OCI-LY7 (cell line): Measurements from ENCODE around the gene SIPA1L3. TPM values are rescaled to one million over a fixed set of nuclear protein-coding genes. Genes with fewer than 3 reads are reported as not detected.

Source experiments
- BruUV-seq: library from RNA; stranded (reverse); fragments of 400-500 nt; replicated peaks from 2 replicates; lab custom pipeline; 2021; lab: Mats Ljungman, UMichigan
- CTCF ChIA-PET: fragments of 300-600 bp; sonication (Branson Sonifier 250); formaldehyde crosslinking; loops from one replicate; lab custom pipeline; 2022; ENCODE audit warnings: antibody characterized with exemption; ENCODE audit not compliant: unreplicated experiment; lab: Charles Lee
- POLR2A ChIA-PET: fragments of 300-600 bp; sonication (Branson Sonifier 250); formaldehyde crosslinking; loops from one replicate; lab custom pipeline; 2022; ENCODE audit warnings: antibody characterized with exemption; lab: Charles Lee
- DNase-seq: peaks from one replicate; pipeline ENCODE4 v3.0.0-alpha.2; 2015; ENCODE audit warnings: low spot score
- H2AFZ ChIP-seq: fragments of 200-600 bp; sonication (generic), shearing (Covaris generic); 2 replicates; pipeline ENCODE4 v1.6.1; 2014; ENCODE audit warnings: mild to moderate bottlenecking, antibody characterized with exemption, low read length, moderate library complexity
- H3K27ac ChIP-seq: fragments of 200-600 bp; sonication (generic); 2 replicates; pipeline ENCODE4 v1.5.1; 2014; ENCODE audit warnings: mixed run types, low read depth, mild to moderate bottlenecking, moderate library complexity, low read length, inconsistent platforms; ENCODE audit not compliant: poor library complexity, severe bottlenecking
- H3K36me3 ChIP-seq: fragments of 200-600 bp; sonication (generic); 2 replicates; pipeline ENCODE4 v1.6.1; 2014; ENCODE audit warnings: mild to moderate bottlenecking, antibody characterized with exemption, low read length, moderate library complexity, mixed read lengths; ENCODE audit not compliant: insufficient read depth
- H3K4me1 ChIP-seq: fragments of 200-600 bp; sonication (generic); 2 replicates; pipeline ENCODE4 v1.5.1; 2014; ENCODE audit warnings: mild to moderate bottlenecking, low read length; ENCODE audit not compliant: insufficient read depth, poor library complexity, severe bottlenecking
- H3K4me2 ChIP-seq: fragments of 200-600 bp; sonication (generic); 2 replicates; pipeline ENCODE4 v1.6.1; 2014; ENCODE audit warnings: mild to moderate bottlenecking, low read length
- H3K4me3 ChIP-seq: fragments of 200-600 bp; sonication (generic); 2 replicates; pipeline ENCODE4 v1.5.1; 2014; ENCODE audit warnings: mild to moderate bottlenecking, low read depth, low read length; ENCODE audit not compliant: poor library complexity, severe bottlenecking
- H3K79me2 ChIP-seq: fragments of 200-600 bp; sonication (generic); 2 replicates; pipeline ENCODE4 v1.6.1; 2016; ENCODE audit warnings: low read depth, mild to moderate bottlenecking, low read length, moderate library complexity, mixed read lengths; ENCODE audit not compliant: insufficient read depth
- H3K9me2 ChIP-seq: fragments of 200-600 bp; sonication (generic); 2 replicates; pipeline ENCODE4 v1.6.1; 2016; ENCODE audit warnings: mild to moderate bottlenecking, low read length, mixed read lengths; ENCODE audit not compliant: insufficient read depth
- H3K9me3 ChIP-seq: fragments of 200-600 bp; sonication (generic); 2 replicates; pipeline ENCODE4 v1.6.1; 2014; ENCODE audit warnings: mild to moderate bottlenecking, mixed run types, low read length, mixed read lengths
- H4K20me1 ChIP-seq: fragments of 200-600 bp; sonication (generic); 2 replicates; pipeline ENCODE4 v1.6.1; 2014; ENCODE audit warnings: mild to moderate bottlenecking, antibody characterized with exemption, low read length, moderate library complexity, mixed read lengths; ENCODE audit not compliant: insufficient read depth
- CTCF ChIP-seq: fragments of 200-600 bp; sonication (generic); conservative IDR thresholded peaks from 2 replicates; pipeline ENCODE4 v1.5.1; 2014; ENCODE audit warnings: mild to moderate bottlenecking, antibody characterized with exemption, low read length, moderate library complexity, mixed read lengths
- EZH2phosphoT487 ChIP-seq: fragments of 200-600 bp; sonication (generic); IDR thresholded peaks from 2 replicates; pipeline ENCODE4 v1.6.1; 2018; ENCODE audit warnings: low read depth, borderline replicate concordance, mild to moderate bottlenecking, mixed run types, antibody characterized with exemption, low read length, moderate library complexity, mixed read lengths
- intact Hi-C: fragments of 100-400 bp; cut with micrococcal nuclease; formaldehyde crosslinking; loops from one replicate; pipeline ENCODE4 v1.10.0; 2022; ENCODE audit not compliant: unreplicated experiment
- total RNA-seq, 2 experiments: library from RNA; depleted of rRNA in 1 of 2; stranded (reverse); fragments of >200 nt in 1 of 2; shearing (Covaris generic) in 1 of 2; gene quantifications; 2 replicates each; pipeline ENCODE4 v1.2.3, GENCODE V29; 2014 to 2022

Gene SIPA1L3
- total RNA-seq, 2 experiments from 2014 or later: 21.2 to 84.4 TPM

- BruUV-seq: no TSS peak
Measured at GRCh38 chr19:38060331-38060730, 153.3 kb downstream of the SIPA1L3 start.

DNA sequence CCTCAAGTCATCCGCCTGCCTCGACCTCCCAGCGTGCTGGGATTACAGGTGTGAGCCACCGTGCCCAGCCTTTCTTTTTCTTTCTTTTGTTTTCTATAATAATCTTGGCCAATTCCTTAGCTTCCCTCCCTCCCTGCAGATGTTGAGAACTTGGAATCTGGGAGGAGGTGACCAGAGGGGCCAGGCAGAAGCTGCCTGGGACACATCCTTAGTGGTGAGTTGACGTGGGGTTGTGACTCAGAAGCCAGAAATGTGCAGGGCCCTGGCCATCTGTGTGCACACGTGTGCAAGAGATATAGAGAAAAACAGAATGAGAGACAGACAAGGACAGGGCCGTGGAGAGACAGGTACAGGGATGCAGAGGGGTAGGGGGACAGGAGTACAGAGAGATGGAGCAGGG, 154.3 kb downstream of the SIPA1L3 start:
- intact Hi-C loops: no loop called here
- H3K4me1 ChIP-seq: peaks cover 28% of the 10 kb centered on the region
- ChIA-PET CTCF (no interaction called here), POLR2A (interaction anchor here (1.0 kb wide), 1 partner anchor 12 kb away, joined by 4 read pairs; no protein-coding TSS in a partner anchor)
- no peaks in the 10 kb centered on the region for H3K9me3 ChIP-seq
- no peak overlapping the region for H3K4me2 ChIP-seq
- no peaks in the 10 kb centered on the region for H3K79me2 ChIP-seq
- no peaks in the 10 kb centered on the region for H3K9me2 ChIP-seq
- TF ChIP-seq CTCF (no peak), EZH2phosphoT487 (no peak)
- no peak for DNase-seq
- no peaks in the 10 kb centered on the region for H3K36me3 ChIP-seq
- BruUV-seq: no TSS peak
- H3K27ac ChIP-seq: no peak overlapping the region
- no peak overlapping the region for H3K4me3 ChIP-seq
- H2AFZ ChIP-seq: no peak overlapping the region
- H4K20me1 ChIP-seq: no peaks in the 10 kb centered on the region

More at GRCh38 chr19:38060331-38060730, 153.3 kb downstream of the SIPA1L3 start:
- H3K27ac ChIP-seq: peak overlapping the region; percentile 33
- H3K9me2 ChIP-seq: no peaks in the 10 kb centered on the region
- no peaks in the 10 kb centered on the region for H3K9me3 ChIP-seq
- ChIA-PET CTCF (interaction anchor here (0.9 kb wide), 1 partner anchor 15 kb away, joined by 3 read pairs; no protein-coding TSS in a partner anchor), POLR2A (interaction anchor here (0.6 to 2.6 kb wide), 3 partner anchors 11 to 144 kb away, joined by 3 to 15 read pairs (median 7); no protein-coding TSS in a partner anchor)
- no peak overlapping the region for H3K4me3 ChIP-seq
- no peak for TF ChIP-seq CTCF
- no peak for TF ChIP-seq EZH2phosphoT487
- H3K79me2 ChIP-seq: no peaks in the 10 kb centered on the region
- intact Hi-C loops: no loop called here
- H3K4me2 ChIP-seq: peak overlapping the region; percentile 14
- no peak for DNase-seq
- no peak overlapping the region for H2AFZ ChIP-seq
- peaks cover 31% of the 10 kb centered on the region for H3K4me1 ChIP-seq
- H3K36me3 ChIP-seq: no peaks in the 10 kb centered on the region
- H4K20me1 ChIP-seq: no peaks in the 10 kb centered on the region

GRCh38 chr19:38062959-38063761, 156.2 kb downstream of the SIPA1L3 start:
- no peak overlapping the region for H3K27ac ChIP-seq

More at GRCh38 chr19:38062959-38063761, 156.2 kb downstream of the SIPA1L3 start:
- Histone ChIP-seq H3K36me3 (no peaks in the 10 kb centered on the region), H3K4me1 (peaks cover 23% of the 10 kb centered on the region), H2AFZ (no peak overlapping the region), H3K4me3 (no peak overlapping the region), H3K4me2 (no peak overlapping the region), H3K9me3 (no peaks in the 10 kb centered on the region), H3K79me2 (no peaks in the 10 kb centered on the region), H3K9me2 (no peaks in the 10 kb centered on the region), H4K20me1 (no peaks in the 10 kb centered on the region)
- TF ChIP-seq EZH2phosphoT487: no peak
- TF ChIP-seq CTCF: no peak
- POLR2A ChIA-PET: interaction anchor here (1.1 kb wide), 1 partner anchor 22 kb away, joined by 5 read pairs; no protein-coding TSS in a partner anchor
- no TSS peak for BruUV-seq
- intact Hi-C loops: no loop called here
- DNase-seq: no peak
- CTCF ChIA-PET: no interaction called here
